Right renal cortex interstitium (tissue), 3 donors: ENCODE results near the gene MAD2L2. TPM values are rescaled to one million over a fixed set of nuclear protein-coding genes. Genes with fewer than 3 reads are reported as not detected.
A peak's percentile ranks its signal among the peaks of the same experiment; 100 is the strongest.

Source experiments
- DNase-seq, 3 donors: peaks; one replicate each; pipeline ENCODE4 v3.0.0-alpha.2; 2013; ENCODE audit warnings: low read depth in 3 of 3, low spot score in 2 of 3
- polyA plus RNA-seq, 3 donors: library from polyadenylated mRNA; unstranded; fragments of 120-200 nt; gene quantifications; one replicate each; pipeline ENCODE4 v1.2.1, GENCODE V29; 2013; ENCODE audit not compliant: insufficient read length in 3 of 3

MAD2L2 gene
- polyA plus RNA-seq, 3 donors: 41.9 to 45.9 (median 44.7) TPM

- DNase-seq: no peak
These were observed 24.6 kb upstream of the MAD2L2 start for GRCh38 chr1:11705596-11705995.

GRCh38 chr1:11704691-11705475 lies 23.9 kb upstream of the MAD2L2 start:
- no peak for DNase-seq

- DNase-seq: no peak
These were observed 23.2 kb upstream of the MAD2L2 start for GRCh38 chr1:11704194-11704529.

GRCh38 chr1:11703357-11704193 lies 22.6 kb upstream of the MAD2L2 start:
- no peak for DNase-seq

DNA sequence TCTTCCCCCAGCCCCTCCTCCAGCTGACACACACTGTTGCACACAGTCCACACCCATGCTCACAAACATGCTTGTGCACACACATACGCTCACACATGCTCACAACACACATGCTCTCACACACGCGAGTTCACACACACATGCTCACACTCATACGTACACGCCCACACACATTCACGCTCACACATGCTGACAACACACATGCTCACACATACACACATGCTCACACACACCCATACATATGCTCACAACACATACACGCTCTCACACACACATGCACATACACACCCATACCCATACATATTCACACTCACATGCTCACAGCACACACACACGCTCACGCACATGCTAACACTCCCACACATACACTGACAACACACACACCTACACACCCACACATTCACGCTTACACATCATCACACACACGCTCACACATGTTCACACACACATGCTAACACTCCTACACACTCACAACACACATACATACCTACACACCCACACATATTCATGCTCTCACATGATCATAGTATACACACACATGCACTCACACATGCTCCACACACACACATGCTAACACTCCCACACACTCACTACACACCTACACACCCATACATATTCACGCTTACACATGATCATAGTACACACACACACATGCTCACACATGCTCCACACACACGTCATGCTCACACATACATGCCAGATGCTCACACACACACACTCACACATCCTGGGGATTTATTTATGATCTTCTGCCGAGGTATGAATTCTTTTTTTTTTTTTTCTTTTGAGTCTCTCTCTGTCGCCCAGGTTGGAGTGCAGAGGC lies 21.2 kb upstream of the MAD2L2 start:
- no peak for DNase-seq

GRCh38 chr1:11701551-11701961 lies 20.6 kb upstream of the MAD2L2 start:
- DNase-seq: no peak

- no peak for DNase-seq
These were observed 19.9 kb upstream of the MAD2L2 start for GRCh38 chr1:11700601-11701467.

GRCh38 chr1:11697893-11698210 lies 16.9 kb upstream of the MAD2L2 start:
- no peak for DNase-seq

- no peak for DNase-seq
These were observed 16.4 kb upstream of the MAD2L2 start for GRCh38 chr1:11697188-11697892.

- DNase-seq: no peak
These were observed 14.9 kb upstream of the MAD2L2 start for GRCh38 chr1:11695861-11696260.

DNA sequence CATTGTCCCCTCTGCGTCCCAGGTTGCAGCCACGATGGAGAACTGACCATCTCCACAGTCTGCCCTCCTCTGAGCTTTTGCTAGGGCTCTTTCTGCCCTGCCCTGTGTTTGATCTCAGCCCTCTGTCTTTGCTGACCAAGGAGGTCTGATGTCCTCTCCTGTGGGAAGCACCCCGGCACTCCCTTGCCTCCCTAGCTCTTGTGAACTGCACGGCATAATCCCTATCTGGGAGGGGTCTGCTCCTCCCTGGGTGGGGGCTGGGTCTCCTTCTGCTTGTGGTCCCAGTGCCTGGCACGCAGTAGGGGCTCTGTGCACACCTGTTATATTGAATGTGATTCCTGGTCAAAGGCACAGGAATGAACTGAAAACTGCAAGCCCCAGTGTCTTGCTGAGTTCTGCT lies 13.0 kb upstream of the MAD2L2 start:
- DNase-seq: no peak

- DNase-seq: no peak
These were observed 12.2 kb upstream of the MAD2L2 start for GRCh38 chr1:11693024-11693590.

DNA sequence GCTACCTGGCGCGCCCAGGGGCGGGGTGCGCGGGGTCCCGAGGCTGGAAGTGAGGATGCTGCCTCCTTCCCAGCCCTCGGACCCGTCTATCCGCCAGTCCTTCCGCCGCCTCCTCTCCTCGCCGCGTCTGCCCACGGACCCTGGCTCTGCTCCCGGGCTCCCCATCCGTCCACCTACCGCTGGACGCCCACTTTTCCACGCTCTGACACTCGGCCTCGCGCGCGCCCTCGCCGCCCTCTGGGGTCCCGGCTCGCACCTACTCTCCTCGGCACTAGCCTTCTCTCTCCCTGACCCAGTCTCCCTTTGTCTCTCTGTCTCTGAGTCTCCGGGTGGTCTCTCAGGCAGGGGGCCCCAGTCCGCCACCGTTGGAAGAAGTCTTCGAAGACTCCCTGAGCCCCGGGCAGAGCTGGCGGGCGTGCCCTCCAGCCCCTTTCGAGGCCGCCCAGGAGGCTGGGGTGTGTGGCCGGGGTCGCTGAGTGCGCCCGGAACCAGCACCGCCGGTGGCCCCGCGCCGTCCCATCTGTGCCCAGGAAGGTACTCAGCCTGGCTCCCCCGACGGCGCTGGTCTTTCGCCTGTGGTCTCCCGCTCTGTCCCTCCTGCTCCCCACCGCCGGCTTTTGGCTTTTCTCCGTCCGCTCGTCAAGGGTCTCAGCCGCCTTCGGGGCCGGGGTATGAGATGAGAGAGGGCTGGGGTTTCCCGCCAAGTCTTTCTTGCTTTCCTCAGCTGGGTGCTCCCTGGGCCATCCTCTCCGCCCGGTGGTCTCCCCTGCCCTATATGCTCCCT lies 11.2 kb upstream of the MAD2L2 start:
- DNase-seq: no peak

DNA sequence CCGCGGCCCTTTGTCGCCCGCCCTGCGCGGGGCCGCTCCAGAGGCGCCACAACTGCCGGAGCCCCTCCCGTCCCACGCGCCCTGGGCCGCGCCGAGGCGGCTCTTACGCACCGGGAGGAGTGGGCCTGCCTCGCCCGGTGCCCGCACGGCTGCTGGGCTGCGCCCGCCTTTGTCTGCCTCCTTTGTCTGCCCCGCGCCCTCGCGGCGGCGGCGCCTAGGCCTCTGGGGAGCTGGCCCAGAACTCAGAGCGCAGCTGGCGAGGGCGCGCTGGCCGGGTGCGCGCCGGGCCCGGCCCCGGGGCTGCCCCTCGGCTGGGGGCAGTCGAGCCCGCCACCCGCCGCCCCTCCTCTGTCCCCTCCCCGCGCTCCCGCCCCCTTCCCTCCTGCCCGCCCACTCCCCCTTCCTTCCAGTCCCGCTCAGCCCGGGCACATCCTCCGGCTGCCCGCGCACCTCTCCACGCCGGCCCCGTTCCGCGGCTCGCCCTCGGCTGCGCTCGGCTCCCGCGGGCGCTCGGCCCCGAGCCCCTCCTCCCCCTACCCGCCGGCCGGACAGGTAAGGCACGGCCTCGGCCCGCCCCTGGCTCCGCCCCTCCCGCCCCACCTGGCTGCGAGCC lies 10.5 kb upstream of the MAD2L2 start, which contains the start of gene DRAXIN:
Gene DRAXIN (plus strand): TSS at position 409 of the 613 bp plus-strand sequence. CDS start 14,549 bp downstream, outside the sequence.
- no peak for DNase-seq

DNA sequence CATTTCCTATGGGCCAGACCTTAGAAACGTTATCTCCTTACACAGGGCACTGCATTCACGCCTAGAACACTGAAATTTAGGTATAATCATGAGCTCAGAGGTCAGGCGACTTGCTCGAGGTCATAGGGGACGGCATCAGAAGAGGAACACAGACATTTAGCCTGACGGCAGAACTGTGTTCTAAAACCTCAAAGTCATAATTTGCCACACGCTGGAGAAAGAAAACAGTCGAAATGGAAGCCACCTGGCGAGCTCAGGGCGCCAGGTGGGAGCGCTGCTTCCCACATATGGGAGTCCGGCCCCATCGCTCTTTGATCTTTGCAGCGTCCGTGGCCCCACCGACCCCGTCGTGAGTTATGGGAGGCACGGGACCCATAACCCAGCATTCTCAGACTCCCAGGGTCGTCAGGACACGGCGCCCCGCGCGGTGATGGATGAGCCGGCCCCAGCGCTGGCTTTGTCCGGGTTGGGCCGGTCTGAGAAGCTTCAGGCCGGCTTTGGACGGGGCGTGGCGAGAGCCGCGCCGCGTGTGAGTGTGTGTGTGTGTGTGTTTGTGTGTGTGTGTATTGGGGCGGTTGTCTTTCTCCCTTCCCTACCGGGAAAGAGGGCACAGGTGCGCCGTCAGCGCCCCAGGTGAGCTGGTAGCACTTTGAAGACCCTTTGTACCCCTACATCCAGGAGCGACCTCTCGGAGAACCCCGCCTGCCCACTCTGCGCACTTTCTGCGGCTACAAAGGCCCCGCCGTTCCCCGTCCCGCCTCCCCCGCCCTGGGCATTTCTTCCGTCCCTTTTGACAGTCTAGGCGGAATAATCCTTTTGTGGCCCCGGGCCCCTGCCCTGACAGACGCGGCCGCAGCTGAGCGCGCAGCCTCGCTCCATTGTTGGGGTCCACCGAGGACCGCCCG lies 9.7 kb upstream of the MAD2L2 start:
- peak in 1 of 3 donors; percentile 52 for DNase-seq

DNA sequence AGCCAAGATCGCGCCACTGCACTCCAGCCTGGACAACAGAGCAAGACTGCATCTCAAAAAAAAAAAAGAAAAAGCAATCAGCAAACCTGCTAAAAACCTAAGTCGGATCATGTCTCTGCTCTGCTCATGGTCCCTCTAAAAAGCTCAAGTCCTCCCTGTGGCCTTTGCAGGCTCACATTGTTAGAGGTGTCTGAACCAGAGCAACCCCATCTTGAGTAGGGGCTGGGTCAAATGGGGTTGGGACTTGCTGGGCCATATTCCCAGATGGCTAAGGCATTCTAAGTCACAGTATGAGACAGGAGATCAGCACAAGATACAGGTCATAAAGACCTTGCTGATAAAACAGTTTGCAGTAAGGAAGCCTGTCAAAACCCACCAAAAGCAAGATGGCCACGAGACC lies 7.6 kb upstream of the MAD2L2 start:
- no peak for DNase-seq

- no peak for DNase-seq
These were observed 4.3 kb upstream of the MAD2L2 start for GRCh38 chr1:11685210-11685752.
